GM12872 (cell line): ENCODE measurements around the gene UQCRQ.

ENCODE experiments used
- CTCF ChIP-seq: IDR thresholded peaks from 3 replicates; pipeline ENCODE4 v1.5.1; 2011; ENCODE audit warnings: low read depth, mild to moderate bottlenecking, low read length, moderate library complexity; ENCODE audit not compliant: insufficient read depth

Gene UQCRQ

GRCh38 chr5:132901036-132901435 is 34.6 kb downstream of the UQCRQ start:
- no peak for TF ChIP-seq CTCF

GRCh38 chr5:132901730-132902129 is 35.3 kb downstream of the UQCRQ start:
- 0 out of 3 replicates have a peak, but pooled peaks have one; percentile 2 for TF ChIP-seq CTCF

GRCh38 chr5:132905938-132906337 is 39.5 kb downstream of the UQCRQ start:
- TF ChIP-seq CTCF, result no peak

- TF ChIP-seq CTCF, result no peak
Observed at GRCh38 chr5:132907161-132907560, 40.7 kb downstream of the UQCRQ start.

- TF ChIP-seq CTCF, result no peak
Observed at GRCh38 chr5:132909702-132910101, 43.3 kb downstream of the UQCRQ start.

GRCh38 chr5:132915681-132916080 is 49.2 kb downstream of the UQCRQ start:
- no peak for TF ChIP-seq CTCF

- no peak for TF ChIP-seq CTCF
Observed at GRCh38 chr5:132916086-132916485, 49.6 kb downstream of the UQCRQ start.
